ENCODE data around the gene POLR2L. TPM values are rescaled to one million over a fixed set of nuclear protein-coding genes. Genes with fewer than 3 reads are reported as not detected.

The POLR2L gene
- total and polyA plus RNA-seq, 9 donors = 4.9 to 89.3 (median 62.7) TPM

DNA sequence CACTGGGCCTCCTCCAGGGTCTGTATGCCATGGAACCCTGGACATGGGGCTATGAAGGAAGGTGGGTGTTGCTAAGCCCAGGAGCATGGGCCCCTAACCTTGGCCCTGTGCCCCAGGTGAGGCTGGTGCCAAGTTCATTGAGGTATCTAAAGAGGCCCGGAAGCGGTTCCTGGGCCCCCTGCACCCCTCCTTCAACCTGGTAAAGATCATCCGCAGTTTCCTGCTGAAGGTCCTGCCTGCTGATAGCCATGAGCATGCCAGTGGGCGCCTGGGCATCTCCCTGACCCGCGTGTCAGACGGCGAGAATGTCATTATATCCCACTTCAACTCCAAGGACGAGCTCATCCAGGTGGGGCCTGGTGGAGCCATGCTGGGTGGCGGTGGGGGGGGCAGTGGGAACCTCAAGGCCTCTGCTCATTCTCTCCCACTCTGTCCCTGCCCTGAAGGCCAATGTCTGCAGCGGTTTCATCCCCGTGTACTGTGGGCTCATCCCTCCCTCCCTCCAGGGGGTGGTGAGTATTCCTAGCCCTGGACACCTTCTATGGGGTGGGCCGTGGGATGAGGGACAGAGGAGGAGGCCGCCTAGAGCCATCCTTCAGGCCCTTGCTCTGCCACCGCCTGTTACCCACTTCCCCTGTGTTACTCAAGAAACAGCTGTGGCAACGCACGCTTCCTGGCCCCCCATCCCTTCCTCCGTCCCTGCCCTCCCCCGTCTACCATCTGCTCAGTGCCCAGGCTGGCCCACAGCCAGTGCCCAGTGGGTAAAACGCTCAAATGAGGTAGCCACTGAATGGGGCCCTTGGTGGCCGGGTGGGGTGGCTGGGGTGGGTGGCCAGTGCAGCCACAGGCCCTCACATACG is 20.6 kb downstream of the POLR2L start:
- Histone ChIP-seq H3K27ac (no peak overlapping the region), H3K4me1 (ENCODE audit: insufficient read depth) (peaks cover 14% of the 10 kb centered on the region), H3K9me3 (no peaks in the 10 kb centered on the region), H3K4me3 (no peak overlapping the region), H3K27me3 (no peaks in the 10 kb centered on the region), H3K36me3 (peaks cover 2% of the 10 kb centered on the region)
- TF ChIP-seq EP300 (IDR thresholded peaks at IDR 0.05) (no peak), POLR2A (IDR thresholded peaks at IDR 0.05) (no peak)
- TF ChIP-seq, protein P1, sequence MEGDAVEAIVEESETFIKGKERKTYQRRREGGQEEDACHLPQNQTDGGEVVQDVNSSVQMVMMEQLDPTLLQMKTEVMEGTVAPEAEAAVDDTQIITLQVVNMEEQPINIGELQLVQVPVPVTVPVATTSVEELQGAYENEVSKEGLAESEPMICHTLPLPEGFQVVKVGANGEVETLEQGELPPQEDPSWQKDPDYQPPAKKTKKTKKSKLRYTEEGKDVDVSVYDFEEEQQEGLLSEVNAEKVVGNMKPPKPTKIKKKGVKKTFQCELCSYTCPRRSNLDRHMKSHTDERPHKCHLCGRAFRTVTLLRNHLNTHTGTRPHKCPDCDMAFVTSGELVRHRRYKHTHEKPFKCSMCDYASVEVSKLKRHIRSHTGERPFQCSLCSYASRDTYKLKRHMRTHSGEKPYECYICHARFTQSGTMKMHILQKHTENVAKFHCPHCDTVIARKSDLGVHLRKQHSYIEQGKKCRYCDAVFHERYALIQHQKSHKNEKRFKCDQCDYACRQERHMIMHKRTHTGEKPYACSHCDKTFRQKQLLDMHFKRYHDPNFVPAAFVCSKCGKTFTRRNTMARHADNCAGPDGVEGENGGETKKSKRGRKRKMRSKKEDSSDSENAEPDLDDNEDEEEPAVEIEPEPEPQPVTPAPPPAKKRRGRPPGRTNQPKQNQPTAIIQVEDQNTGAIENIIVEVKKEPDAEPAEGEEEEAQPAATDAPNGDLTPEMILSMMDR (IDR thresholded peaks at IDR 0.05) = no peak
- WGBS, 3 donors = 77 to 79% (median 78%) methylated on average over 20 to 22 of the region's 22 CpGs
- intact Hi-C loops (cut with DNase I) = no loop called here
- peak in 2 of 5 donors; percentile 50 to 62 for DNase-seq

DNA sequence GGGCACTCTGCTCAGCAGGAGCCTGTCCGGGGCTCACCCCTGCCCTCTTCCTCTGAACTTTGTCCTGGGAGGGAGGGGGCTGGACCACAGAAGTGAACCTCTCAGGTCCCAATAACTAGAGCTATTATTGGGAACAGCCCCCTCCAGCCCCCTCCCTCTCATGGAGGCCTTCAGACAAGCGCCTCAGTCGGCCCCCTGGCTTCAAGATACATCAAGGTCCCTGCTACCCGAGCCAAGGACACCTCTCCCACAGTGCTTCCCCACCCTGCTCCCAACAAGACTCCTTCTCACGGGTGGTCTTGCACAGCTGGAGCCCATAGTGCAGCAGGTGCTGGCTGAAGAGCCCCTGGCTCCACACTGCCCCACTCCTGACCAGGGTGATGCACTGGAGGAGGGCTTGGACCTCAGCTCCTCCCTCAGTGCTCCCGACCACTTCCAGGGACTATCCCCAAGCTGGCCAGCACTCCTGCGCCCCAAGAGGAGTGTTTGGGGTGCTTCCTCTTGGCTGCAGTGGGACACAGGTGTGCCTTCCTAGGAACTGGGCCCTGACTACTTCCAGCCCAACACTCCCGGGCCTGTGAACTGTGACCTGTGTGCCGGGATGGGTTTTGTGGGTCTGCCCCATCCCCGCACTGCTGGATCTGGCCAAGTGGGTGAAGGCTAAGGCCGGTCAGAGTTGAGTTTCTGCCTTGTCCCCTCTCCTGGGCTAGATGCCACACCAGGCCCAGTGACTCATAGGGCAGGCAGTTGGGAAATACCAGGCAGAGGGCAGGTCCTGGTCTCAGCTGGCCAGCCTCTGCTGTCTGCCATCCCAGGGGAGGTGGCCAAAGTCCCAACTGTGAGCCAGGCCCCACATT is 21.4 kb downstream of the POLR2L start:
- Histone ChIP-seq H3K4me3 (peak overlapping the region; percentile 86), H3K27me3 (no peaks in the 10 kb centered on the region), H3K36me3 (peaks cover 2% of the 10 kb centered on the region), H3K9me3 (no peaks in the 10 kb centered on the region), H3K27ac (no peak overlapping the region), H3K4me1 (ENCODE audit: insufficient read depth) (peaks cover 14% of the 10 kb centered on the region)
- DNase-seq = peak in 3 of 5 donors; percentile 54 to 61 (median 59)
- TF ChIP-seq EP300 (IDR thresholded peaks at IDR 0.05) (no peak), POLR2A (IDR thresholded peaks at IDR 0.05) (no peak)
- TF ChIP-seq, protein P1 (IDR thresholded peaks at IDR 0.05) = no peak
- intact Hi-C loops (cut with DNase I) = no loop called here
- 40 to 50% (median 43%) methylated on average over 11 of the region's 11 CpGs for WGBS, 3 donors

DNA sequence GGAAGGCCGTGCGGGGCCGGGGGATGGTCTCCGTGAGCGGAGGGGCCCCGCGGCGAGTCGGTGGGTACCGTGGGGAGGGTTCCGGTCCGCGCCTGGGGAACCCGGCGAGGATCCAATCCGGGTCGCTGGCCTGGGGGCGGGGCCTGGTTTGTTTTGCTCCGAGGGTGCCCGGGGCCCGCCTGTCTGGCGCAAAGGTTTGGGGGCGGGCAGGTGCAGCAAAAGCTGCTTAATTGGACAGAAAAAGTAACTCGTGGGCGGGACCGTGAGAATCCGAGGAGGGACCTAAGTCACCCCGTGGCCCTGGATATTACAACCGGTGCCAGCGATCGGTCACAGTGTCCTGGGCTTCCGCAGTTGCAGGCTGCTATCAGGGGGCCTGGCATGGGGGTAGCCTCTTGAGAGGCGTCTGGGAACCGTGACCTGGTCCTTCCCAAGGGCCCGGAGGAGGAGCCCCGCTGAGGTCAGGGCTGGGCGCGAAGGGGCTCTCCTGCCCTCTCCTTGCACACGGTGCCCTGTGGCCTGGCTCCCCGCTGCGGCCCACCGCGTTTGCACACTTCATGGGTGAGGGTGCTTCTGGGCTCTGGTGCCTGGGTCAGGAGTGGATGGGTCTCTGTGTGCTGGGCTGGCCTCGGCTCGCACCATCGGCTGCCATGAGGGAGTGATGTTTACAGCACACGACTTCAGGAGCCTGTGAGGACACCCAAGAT is 22.2 kb downstream of the POLR2L start:
- peak; percentile 69 to 87 (median 83) for DNase-seq
- intact Hi-C loops (cut with DNase I) = no loop called here
- Histone ChIP-seq H3K27me3 (no peaks in the 10 kb centered on the region), H3K4me1 (ENCODE audit: insufficient read depth) (peaks cover 14% of the 10 kb centered on the region), H3K9me3 (no peaks in the 10 kb centered on the region), H3K36me3 (peaks cover 2% of the 10 kb centered on the region), H3K27ac (peak overlapping the region; percentile 64 to 90), H3K4me3 (peak overlapping the region; percentile 86)
- WGBS, 3 donors = 1 to 2% (median 2%) methylated on average over 47 of the region's 47 CpGs
- TF ChIP-seq, protein P1 (IDR thresholded peaks at IDR 0.05) = no peak
- no peak for TF ChIP-seq POLR2A (IDR thresholded peaks at IDR 0.05)
- no peak for TF ChIP-seq EP300 (IDR thresholded peaks at IDR 0.05)

Data from ovary (tissue), 9 donors.